ENCODE data around the gene CHST11. TPM values are rescaled to one million over a fixed set of nuclear protein-coding genes. Genes with fewer than 3 reads are reported as not detected.

CHST11 gene
- total and polyA plus RNA-seq, 4 donors, result 0.57 to 11.1 (median 3.7) TPM

DNA sequence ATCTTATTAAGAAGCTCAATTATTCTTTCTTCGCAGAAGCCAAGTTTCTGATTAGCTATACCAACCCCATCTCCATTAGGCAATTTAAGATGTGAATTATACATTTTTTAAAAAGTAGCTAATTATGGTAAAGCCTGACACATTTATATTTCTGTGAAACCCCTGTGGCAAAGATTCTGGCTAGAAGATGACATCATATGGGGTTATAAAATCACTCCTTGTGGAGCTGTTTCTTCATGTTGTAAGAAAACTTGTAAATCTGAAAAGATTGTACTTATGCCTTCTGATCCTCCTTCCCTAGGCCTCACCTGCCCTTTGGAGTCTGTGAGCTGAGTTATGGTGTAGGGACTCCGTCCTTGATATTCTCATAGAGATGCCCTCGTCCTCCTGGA lies 78.1 kb downstream of the CHST11 start:
- H3K9me3 ChIP-seq (ENCODE audit: control insufficient read depth in 4 of 4, low read length in 3 of 4), result no peaks in the 10 kb centered on the region
- DNase-seq (ENCODE audit: low spot score), result no peak
- no peak overlapping the region for H3K4me3 ChIP-seq (ENCODE audit: low read depth in 1 of 3, low read length in 3 of 3)
- no peaks in the 10 kb centered on the region for H3K27me3 ChIP-seq (ENCODE audit: control insufficient read depth in 4 of 4, insufficient read depth in 4 of 4, low read length in 3 of 4)
- H3K4me1 ChIP-seq (ENCODE audit: control insufficient read depth in 4 of 4, insufficient read depth in 4 of 4, low read length in 3 of 4), result no peaks in the 10 kb centered on the region
- 86% methylated on average over 3 of the region's 3 CpGs for WGBS
- TF ChIP-seq, protein P1, sequence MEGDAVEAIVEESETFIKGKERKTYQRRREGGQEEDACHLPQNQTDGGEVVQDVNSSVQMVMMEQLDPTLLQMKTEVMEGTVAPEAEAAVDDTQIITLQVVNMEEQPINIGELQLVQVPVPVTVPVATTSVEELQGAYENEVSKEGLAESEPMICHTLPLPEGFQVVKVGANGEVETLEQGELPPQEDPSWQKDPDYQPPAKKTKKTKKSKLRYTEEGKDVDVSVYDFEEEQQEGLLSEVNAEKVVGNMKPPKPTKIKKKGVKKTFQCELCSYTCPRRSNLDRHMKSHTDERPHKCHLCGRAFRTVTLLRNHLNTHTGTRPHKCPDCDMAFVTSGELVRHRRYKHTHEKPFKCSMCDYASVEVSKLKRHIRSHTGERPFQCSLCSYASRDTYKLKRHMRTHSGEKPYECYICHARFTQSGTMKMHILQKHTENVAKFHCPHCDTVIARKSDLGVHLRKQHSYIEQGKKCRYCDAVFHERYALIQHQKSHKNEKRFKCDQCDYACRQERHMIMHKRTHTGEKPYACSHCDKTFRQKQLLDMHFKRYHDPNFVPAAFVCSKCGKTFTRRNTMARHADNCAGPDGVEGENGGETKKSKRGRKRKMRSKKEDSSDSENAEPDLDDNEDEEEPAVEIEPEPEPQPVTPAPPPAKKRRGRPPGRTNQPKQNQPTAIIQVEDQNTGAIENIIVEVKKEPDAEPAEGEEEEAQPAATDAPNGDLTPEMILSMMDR (IDR thresholded peaks at IDR 0.05; ENCODE audit: low read depth, low read length, missing input control), result no peak
- TF ChIP-seq, protein P2, sequence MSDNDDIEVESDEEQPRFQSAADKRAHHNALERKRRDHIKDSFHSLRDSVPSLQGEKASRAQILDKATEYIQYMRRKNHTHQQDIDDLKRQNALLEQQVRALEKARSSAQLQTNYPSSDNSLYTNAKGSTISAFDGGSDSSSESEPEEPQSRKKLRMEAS (IDR thresholded peaks at IDR 0.05), result no peak
- TF ChIP-seq, protein P3, sequence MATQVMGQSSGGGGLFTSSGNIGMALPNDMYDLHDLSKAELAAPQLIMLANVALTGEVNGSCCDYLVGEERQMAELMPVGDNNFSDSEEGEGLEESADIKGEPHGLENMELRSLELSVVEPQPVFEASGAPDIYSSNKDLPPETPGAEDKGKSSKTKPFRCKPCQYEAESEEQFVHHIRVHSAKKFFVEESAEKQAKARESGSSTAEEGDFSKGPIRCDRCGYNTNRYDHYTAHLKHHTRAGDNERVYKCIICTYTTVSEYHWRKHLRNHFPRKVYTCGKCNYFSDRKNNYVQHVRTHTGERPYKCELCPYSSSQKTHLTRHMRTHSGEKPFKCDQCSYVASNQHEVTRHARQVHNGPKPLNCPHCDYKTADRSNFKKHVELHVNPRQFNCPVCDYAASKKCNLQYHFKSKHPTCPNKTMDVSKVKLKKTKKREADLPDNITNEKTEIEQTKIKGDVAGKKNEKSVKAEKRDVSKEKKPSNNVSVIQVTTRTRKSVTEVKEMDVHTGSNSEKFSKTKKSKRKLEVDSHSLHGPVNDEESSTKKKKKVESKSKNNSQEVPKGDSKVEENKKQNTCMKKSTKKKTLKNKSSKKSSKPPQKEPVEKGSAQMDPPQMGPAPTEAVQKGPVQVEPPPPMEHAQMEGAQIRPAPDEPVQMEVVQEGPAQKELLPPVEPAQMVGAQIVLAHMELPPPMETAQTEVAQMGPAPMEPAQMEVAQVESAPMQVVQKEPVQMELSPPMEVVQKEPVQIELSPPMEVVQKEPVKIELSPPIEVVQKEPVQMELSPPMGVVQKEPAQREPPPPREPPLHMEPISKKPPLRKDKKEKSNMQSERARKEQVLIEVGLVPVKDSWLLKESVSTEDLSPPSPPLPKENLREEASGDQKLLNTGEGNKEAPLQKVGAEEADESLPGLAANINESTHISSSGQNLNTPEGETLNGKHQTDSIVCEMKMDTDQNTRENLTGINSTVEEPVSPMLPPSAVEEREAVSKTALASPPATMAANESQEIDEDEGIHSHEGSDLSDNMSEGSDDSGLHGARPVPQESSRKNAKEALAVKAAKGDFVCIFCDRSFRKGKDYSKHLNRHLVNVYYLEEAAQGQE (IDR thresholded peaks at IDR 0.05), result no peak
- TF ChIP-seq NR2F2 (IDR thresholded peaks at IDR 0.05) (no peak), YY1 (IDR thresholded peaks at IDR 0.05) (no peak), TAF1 (conservative IDR thresholded peaks at IDR 0.05) (no peak), SP1 (IDR thresholded peaks at IDR 0.05) (no peak), RAD21 (IDR thresholded peaks at IDR 0.05) (no peak), JUND (IDR thresholded peaks at IDR 0.05) (no peak)
- TF ChIP-seq, protein P4, sequence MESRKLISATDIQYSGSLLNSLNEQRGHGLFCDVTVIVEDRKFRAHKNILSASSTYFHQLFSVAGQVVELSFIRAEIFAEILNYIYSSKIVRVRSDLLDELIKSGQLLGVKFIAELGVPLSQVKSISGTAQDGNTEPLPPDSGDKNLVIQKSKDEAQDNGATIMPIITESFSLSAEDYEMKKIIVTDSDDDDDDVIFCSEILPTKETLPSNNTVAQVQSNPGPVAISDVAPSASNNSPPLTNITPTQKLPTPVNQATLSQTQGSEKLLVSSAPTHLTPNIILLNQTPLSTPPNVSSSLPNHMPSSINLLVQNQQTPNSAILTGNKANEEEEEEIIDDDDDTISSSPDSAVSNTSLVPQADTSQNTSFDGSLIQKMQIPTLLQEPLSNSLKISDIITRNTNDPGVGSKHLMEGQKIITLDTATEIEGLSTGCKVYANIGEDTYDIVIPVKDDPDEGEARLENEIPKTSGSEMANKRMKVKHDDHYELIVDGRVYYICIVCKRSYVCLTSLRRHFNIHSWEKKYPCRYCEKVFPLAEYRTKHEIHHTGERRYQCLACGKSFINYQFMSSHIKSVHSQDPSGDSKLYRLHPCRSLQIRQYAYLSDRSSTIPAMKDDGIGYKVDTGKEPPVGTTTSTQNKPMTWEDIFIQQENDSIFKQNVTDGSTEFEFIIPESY (IDR thresholded peaks at IDR 0.05), result no peak
- no peak overlapping the region for H3K27ac ChIP-seq (ENCODE audit: low read depth in 1 of 2, low read length in 2 of 2)
- no peak overlapping the region for H3K9ac ChIP-seq (ENCODE audit: low read depth in 1 of 2, low read length in 2 of 2)
- H3K36me3 ChIP-seq (ENCODE audit: control insufficient read depth in 4 of 4, insufficient read depth in 3 of 4, low read depth in 1 of 4, low read length in 3 of 4), result no peaks in the 10 kb centered on the region

DNA sequence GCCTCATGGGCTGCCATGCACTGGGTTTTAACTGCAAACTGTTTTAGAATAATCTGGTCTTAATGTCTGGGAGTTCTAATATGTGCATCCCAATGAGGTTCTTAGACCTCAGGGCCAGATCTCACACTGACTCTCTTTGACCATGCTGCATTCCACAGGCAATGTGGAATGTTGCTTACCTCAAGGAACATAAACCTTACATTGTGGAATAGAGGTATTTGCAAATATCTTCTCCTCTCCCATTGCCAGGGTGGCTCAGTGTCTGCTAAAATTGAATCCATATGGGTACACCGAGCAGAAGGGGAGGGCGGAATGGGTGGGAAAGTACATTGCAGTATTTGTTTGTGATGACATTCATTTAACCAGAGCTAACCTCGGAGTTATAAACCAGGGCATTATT lies 78.6 kb downstream of the CHST11 start:
- TF ChIP-seq HNF4A (conservative IDR thresholded peaks at IDR 0.05) (no peak), JUND (IDR thresholded peaks at IDR 0.05) (no peak), SP1 (IDR thresholded peaks at IDR 0.05) (no peak)
- TF ChIP-seq, protein P3 (IDR thresholded peaks at IDR 0.05), result no peak
- no peak overlapping the region for H3K4me3 ChIP-seq (ENCODE audit: low read depth in 1 of 3, low read length in 3 of 3)
- H3K36me3 ChIP-seq (ENCODE audit: control insufficient read depth in 4 of 4, insufficient read depth in 3 of 4, low read depth in 1 of 4, low read length in 3 of 4), result no peaks in the 10 kb centered on the region
- H3K9ac ChIP-seq (ENCODE audit: low read depth in 1 of 2, low read length in 2 of 2), result no peak overlapping the region
- H3K4me1 ChIP-seq (ENCODE audit: control insufficient read depth in 4 of 4, insufficient read depth in 4 of 4, low read length in 3 of 4), result no peaks in the 10 kb centered on the region
- no peak overlapping the region for H3K27ac ChIP-seq (ENCODE audit: low read depth in 1 of 2, low read length in 2 of 2)
- no peaks in the 10 kb centered on the region for H3K27me3 ChIP-seq (ENCODE audit: control insufficient read depth in 4 of 4, insufficient read depth in 4 of 4, low read length in 3 of 4)
- DNase-seq (ENCODE audit: low spot score), result no peak
- H3K9me3 ChIP-seq (ENCODE audit: control insufficient read depth in 4 of 4, low read length in 3 of 4), result no peaks in the 10 kb centered on the region
- WGBS, result 91% methylated on average over 3 of the region's 3 CpGs

Measured in liver (tissue), 9 donors.